ENCODE results near the gene KRTAP20-1. TPM values are rescaled to one million over a fixed set of nuclear protein-coding genes. Genes with fewer than 3 reads are reported as not detected.

Gene KRTAP20-1, protein sequence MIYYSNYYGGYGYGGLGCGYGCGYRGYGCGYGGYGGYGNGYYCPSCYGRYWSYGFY
- total RNA-seq (2022) (not detected in 2 replicates), Bru-seq, nascent RNA (not detected), BruChase-seq, experiment 1, labeled RNA remaining after a 2-hour chase (not detected), BruChase-seq, experiment 2, labeled RNA remaining after a 6-hour chase (not detected)
- long read RNA-seq = 0 reads

DNA sequence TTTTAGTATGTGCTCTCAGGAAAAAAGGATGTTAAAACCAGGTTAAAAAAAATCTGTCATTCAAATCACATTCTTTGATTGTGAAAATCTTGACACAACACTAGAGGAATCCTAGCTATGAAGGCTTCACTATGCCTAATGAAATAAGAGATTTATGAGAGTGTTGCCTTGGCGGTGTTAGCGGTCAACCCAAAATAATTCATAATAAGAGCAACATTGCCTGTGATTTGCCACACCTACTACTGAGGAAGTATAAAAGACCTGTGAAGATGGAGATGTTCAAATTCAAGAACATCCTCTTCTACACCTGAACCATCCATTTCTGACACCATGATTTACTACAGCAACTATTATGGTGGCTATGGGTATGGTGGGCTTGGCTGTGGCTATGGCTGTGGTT lies at the start of gene KRTAP20-1:
TSS of gene KRTAP20-1 (plus strand) at position 301 of the 400 bp plus-strand sequence. CDS start at position 331, 30 bp downstream.
- Mint-ChIP-seq H3K9me3 (ENCODE audit: unreplicated experiment) (peaks cover 2% of the 10 kb centered on the region), H3K27ac (ENCODE audit: unreplicated experiment) (no peak within 1 kb of the TSS)
- POLR2A ChIA-PET = no interaction called here

DNA sequence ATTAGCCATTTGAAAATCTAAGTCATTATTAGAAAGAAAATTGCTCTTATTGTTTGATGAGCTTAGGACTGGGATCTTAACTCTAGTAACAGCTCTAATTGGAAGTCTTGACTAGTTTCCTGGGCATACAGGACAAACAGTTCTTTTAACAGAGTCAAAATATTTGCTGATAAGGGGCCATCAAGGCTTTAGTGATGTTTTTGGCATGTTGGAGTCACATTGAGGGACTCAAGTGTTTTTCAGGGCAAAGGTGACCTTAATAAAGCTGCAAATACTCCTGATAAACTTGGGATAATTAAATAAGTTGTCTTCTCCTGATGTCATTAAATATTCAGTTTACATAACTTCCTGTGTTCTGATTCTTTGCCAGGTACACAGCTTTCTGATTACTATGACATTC lies 48.6 kb upstream of the KRTAP20-1 start:
- no peak overlapping the region for H3K4me3 ChIP-seq (ENCODE audit: low read depth, low read length)
- no peaks in the 10 kb centered on the region for H3K27me3 ChIP-seq (replicated peaks; ENCODE audit: control insufficient read depth, insufficient read depth, low read length)
- Mint-ChIP-seq H3K36me3 (ENCODE audit: insufficient read depth, unreplicated experiment) (no peaks in the 10 kb centered on the region), H3K9me3 (ENCODE audit: unreplicated experiment) (no peaks in the 10 kb centered on the region), H3K27me3 (ENCODE audit: insufficient read depth, unreplicated experiment) (no peaks in the 10 kb centered on the region), H3K4me3 (ENCODE audit: unreplicated experiment) (no peak overlapping the region), H3K27ac (ENCODE audit: unreplicated experiment) (no peak overlapping the region), H3K4me1 (ENCODE audit: low read depth, unreplicated experiment) (no peaks in the 10 kb centered on the region)
- no TSS peak for BruUV-seq (replicated peaks)
- ChIA-PET CTCF (no interaction called here), POLR2A (no interaction called here)
- TF ChIP-seq, protein P1, sequence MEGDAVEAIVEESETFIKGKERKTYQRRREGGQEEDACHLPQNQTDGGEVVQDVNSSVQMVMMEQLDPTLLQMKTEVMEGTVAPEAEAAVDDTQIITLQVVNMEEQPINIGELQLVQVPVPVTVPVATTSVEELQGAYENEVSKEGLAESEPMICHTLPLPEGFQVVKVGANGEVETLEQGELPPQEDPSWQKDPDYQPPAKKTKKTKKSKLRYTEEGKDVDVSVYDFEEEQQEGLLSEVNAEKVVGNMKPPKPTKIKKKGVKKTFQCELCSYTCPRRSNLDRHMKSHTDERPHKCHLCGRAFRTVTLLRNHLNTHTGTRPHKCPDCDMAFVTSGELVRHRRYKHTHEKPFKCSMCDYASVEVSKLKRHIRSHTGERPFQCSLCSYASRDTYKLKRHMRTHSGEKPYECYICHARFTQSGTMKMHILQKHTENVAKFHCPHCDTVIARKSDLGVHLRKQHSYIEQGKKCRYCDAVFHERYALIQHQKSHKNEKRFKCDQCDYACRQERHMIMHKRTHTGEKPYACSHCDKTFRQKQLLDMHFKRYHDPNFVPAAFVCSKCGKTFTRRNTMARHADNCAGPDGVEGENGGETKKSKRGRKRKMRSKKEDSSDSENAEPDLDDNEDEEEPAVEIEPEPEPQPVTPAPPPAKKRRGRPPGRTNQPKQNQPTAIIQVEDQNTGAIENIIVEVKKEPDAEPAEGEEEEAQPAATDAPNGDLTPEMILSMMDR (IDR thresholded peaks at IDR 0.05; ENCODE audit: insufficient read depth in 1 of 2, low read depth in 1 of 2, low read length in 1 of 2, severe bottlenecking in 1 of 2, unreplicated experiment in 1 of 2) = no peak
- no peak for DNase-seq
- no peaks in the 10 kb centered on the region for H3K9me3 ChIP-seq
- H3K4me1 ChIP-seq = no peaks in the 10 kb centered on the region
- intact Hi-C loops (cut with micrococcal nuclease; ENCODE audit: unreplicated experiment) = no loop called here
- H3K36me3 ChIP-seq (ENCODE audit: control insufficient read depth, insufficient read depth, low read length) = no peaks in the 10 kb centered on the region

More for the DNA sequence above, at the start of gene KRTAP20-1:
- CTCF ChIA-PET = no interaction called here
- no peak for DNase-seq
- no peaks in the 10 kb centered on the region for H3K9me3 ChIP-seq
- Mint-ChIP-seq H3K4me3 (ENCODE audit: unreplicated experiment) (no peak within 1 kb of the TSS), H3K36me3 (ENCODE audit: insufficient read depth, unreplicated experiment) (no peaks in the 10 kb centered on the region), H3K4me1 (ENCODE audit: low read depth, unreplicated experiment) (no peaks in the 10 kb centered on the region), H3K27me3 (ENCODE audit: insufficient read depth, unreplicated experiment) (no peaks in the 10 kb centered on the region)
- intact Hi-C loops (cut with micrococcal nuclease; ENCODE audit: unreplicated experiment) = no loop called here
- BruUV-seq (replicated peaks) = no TSS peak
- no peaks in the 10 kb centered on the region for H3K4me1 ChIP-seq
- TF ChIP-seq, protein P1 (IDR thresholded peaks at IDR 0.05; ENCODE audit: insufficient read depth in 1 of 2, low read depth in 1 of 2, low read length in 1 of 2, severe bottlenecking in 1 of 2, unreplicated experiment in 1 of 2) = no peak
- H3K27me3 ChIP-seq (replicated peaks; ENCODE audit: control insufficient read depth, insufficient read depth, low read length) = no peaks in the 10 kb centered on the region
- H3K36me3 ChIP-seq (ENCODE audit: control insufficient read depth, insufficient read depth, low read length) = no peaks in the 10 kb centered on the region
- H3K4me3 ChIP-seq (ENCODE audit: low read depth, low read length) = no peak within 1 kb of the TSS

DNA sequence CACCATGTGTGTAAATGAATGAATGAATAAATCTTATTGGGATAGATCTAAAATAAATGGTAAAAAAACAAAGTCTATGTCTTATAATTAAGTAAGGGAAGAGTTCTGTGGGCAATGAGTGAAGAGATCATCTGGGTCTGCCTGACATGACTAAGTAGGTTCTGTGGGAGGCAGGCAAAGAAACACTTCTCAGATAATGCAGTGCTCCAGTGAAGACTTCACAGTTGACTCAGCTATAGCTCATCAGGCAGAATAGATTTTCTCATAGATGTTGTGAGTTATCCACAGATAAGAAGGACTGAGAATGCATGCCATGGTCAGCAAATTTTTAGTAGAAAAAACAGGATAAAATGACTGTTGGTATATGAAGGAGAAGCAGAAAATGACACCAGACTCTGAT lies 38.5 kb upstream of the KRTAP20-1 start:
- Histone ChIP-seq H3K4me3 (ENCODE audit: low read depth, low read length) (no peak overlapping the region), H3K4me1 (no peaks in the 10 kb centered on the region), H3K36me3 (ENCODE audit: control insufficient read depth, insufficient read depth, low read length) (no peaks in the 10 kb centered on the region), H3K27me3 (replicated peaks; ENCODE audit: control insufficient read depth, insufficient read depth, low read length) (no peaks in the 10 kb centered on the region), H3K9me3 (no peaks in the 10 kb centered on the region)
- Mint-ChIP-seq H3K27ac (ENCODE audit: unreplicated experiment) (no peak overlapping the region), H3K4me1 (ENCODE audit: low read depth, unreplicated experiment) (no peaks in the 10 kb centered on the region), H3K9me3 (ENCODE audit: unreplicated experiment) (no peaks in the 10 kb centered on the region), H3K4me3 (ENCODE audit: unreplicated experiment) (no peak overlapping the region), H3K27me3 (ENCODE audit: insufficient read depth, unreplicated experiment) (peaks cover 3% of the 10 kb centered on the region), H3K36me3 (ENCODE audit: insufficient read depth, unreplicated experiment) (no peaks in the 10 kb centered on the region)
- ChIA-PET CTCF (no interaction called here), POLR2A (no interaction called here)
- intact Hi-C loops (cut with micrococcal nuclease; ENCODE audit: unreplicated experiment) = no loop called here
- TF ChIP-seq, protein P1 (IDR thresholded peaks at IDR 0.05; ENCODE audit: insufficient read depth in 1 of 2, low read depth in 1 of 2, low read length in 1 of 2, severe bottlenecking in 1 of 2, unreplicated experiment in 1 of 2) = no peak
- no TSS peak for BruUV-seq (replicated peaks)
- DNase-seq = no peak
